Central memory CD4-positive, alpha-beta T cell (primary cell): ENCODE measurements around the gene PRKCZ.

ENCODE experiments used
- DNase-seq: peaks from one replicate; pipeline ENCODE4 v3.0.0; 2022
- total RNA-seq, 3 experiments: gene quantifications; one replicate each; lab custom pipeline; 2026; lab: John Stamatoyannopoulos, UW

The PRKCZ gene
- total RNA-seq: 22.2 to 32.2 (median 23.7) reads per million in 3 experiments

DNA sequence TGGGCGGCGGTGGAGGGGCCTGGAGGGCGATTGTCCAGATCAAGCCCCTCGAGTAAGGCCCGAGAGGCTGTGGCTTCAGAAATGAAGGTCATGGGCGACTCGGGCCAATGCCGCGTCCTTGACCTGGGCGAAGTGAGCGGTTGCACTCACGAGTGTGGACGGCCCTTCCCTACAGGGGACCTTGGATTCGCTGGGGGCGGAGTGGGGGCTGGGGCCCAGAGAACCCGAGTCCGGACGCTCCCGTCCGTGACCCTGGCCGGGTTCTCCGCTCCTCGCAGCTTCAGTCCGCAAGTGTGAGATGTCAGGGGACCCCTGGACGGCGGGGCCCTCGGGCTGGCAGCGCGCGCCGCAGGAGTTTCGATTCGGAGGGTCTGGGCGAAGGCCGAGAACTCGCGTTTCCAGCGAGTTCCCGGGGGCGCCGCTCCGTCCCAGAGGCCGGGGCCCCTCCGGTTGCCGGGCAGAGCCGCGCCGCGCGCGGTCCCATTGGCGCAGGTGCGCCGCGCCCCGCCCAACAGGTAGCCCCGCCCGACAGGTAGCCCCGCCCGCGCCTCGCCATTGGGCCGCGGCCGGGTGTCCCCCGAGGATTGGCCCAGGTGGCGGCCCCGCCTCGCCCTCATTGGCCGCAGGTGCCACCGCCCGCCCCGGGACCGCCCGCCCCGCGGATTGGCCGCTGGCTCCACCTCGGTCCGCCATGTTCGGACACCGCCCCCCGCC is at the start of gene PRKCZ:
PRKCZ (plus strand) TSS at position 694 of the 714 bp plus-strand sequence. CDS start 220 bp downstream, outside the sequence.
- peak; percentile 93 for DNase-seq

DNA sequence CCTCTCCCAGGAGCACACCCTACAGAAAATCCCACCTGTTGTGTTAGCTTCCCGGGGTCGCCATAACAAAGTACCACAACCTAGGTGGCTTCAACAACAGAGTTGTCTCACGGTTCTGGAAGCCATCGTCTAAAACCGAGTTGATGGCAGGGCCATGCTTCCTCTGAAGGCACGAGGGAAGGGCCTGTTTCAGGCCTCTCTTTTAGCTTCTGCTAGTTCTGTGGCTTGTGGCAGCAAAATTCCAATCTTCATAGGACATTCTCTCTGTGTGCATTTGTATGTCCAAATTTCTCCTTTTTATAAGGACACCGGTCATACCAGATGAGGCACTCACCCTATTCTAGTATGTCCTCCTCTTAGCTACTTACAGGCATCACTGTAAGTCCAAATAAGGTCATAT is 49.8 kb upstream of the PRKCZ start:
- no peak for DNase-seq

DNA sequence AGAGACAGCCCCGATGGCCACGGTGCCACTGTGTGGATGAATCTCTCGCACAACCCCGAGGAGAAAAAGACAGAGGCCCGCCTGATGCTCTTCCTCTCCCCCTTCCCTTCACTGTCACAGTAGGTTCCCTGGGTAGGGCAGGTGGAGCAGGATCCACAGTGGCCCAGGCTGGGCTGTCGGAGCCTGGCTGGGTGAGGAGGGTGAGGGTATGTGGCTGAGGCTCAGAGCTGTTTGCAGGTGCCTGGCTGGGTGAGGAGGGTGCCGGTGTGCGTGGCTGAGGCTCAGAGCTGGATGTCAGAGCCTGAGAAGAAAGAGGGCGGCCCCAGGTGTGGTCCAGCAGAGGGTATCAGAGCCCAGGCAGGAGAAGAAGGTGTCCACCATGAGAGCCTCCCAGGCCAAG is 49.4 kb upstream of the PRKCZ start:
- no peak for DNase-seq

DNA sequence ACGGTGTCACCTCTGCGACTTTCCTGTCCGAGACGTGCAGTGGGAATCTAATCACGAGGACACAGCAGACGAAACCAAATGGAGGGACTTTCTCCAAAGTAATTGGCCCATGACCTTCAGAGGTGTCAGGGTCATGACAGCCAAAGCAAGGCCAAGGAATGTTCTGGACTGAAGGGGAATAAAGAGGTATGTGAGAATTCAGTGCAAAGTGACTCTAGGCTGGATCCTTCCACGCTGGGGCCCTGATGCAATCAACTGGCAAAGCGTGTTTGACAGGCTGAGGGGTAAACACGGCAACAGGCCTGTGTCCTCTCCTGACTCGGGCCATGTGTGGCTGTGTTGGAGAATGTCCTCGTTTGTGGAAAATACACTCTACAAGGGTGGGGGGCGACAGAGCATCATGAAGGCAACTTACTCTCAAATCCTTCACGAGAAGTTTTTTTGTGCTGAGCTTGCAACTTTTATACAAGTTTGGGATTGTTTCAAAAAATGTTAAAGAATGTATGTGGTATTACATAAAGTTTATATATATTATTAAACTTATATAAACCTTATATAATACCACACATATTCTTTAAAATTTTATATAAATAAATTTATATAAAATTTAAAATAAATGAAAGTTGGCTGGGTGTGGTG is 48.3 kb upstream of the PRKCZ start:
- DNase-seq: no peak

DNA sequence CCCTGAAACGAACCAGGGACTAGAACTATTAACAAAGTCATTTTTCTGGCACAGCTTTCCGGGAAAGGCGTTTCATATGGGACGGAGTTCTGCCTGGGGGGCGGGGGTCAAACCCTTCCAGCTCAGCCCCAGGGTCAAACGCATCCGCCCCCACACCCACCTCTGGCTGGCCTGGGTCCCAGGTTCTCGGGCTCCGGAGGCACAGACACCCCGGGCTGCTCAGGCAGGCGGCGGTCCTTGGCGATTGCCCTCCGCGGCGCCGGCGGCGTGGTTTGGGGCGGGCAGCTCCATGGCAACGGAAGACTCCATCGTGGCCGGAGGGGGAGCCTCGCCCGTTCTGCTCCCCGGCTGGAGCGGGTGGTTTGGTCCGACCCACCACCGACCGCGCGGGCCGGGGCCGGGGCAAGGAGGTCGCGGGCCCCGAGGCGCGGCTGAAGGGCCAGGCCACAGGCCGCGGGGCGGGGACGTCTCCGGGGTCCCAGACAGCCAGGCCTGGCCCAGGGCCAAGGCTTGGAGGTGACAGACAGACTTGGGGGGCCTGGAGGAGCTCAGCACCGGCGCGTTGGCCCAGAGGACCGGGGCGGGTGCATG is 46.6 kb upstream of the PRKCZ start, which contains the start of gene CFAP74:
CFAP74 (minus strand) TSS at position 246 of the 591 bp plus-strand sequence. CDS start 12,830 bp downstream, outside the sequence.
- DNase-seq: no peak

DNA sequence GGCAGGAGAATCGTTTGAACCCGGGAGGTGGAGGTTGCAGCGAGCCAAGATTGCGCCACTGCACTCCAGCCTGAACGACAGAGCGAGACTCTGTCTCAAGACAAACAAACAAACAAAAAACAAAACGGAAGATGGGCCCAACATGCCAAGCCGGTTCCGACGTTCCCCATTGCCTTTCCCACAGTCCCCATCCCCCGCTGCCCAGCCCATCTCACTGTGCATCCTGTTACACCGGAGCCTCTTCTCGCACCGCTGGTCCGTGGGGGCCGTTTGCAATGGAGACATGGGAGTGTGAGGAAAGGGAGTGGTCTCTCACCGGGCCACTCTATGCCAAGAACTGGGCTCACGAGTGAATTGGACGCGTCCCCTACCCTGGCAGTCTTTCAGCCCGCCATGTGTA is 45.4 kb upstream of the PRKCZ start:
- DNase-seq: no peak

DNA sequence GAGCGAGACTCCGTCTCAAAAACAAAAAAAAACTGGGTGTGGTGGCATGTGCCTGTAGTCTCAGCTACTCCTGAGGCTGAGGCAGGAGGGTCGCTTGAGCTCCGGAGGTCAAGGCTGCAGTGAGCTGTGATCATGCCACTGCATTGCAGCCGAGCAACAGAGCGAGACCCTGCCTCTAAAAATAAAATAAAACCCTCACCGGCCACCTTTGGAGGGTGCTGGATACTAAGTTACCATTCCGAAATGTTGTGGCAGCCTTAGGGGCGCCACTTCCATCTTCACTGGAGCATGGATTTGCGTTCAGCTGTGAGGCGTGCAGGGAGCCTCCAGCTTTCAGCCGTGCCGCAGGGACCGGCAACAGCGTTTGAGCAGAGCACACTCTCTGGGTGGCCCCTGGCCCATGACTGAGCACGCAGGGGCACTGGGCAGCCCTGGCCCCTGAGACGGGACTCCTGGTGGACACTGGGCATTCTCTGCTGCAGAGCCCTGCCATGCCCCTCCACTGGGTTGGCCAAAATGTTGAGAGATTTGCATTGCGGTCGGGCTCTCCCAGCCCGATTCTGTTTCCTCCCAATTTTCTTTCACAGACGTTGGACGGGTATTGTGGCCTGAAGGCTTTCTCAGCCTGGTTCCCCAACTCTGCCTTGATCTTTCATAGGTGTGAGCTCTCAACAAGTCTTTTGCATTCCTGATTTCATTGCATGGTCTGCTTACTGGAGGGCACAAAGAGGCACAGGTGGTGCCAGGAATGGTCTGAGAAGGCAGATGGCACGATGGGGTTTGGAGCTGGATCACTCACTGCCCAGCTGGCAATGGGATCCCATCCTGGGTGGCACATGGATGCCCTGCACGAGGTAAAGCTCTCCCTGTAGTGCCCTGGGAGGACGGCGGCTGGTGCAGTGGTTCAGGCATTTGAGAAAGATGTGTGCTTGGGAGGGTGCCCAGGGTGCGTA is 40.8 kb upstream of the PRKCZ start:
- no peak for DNase-seq

DNA sequence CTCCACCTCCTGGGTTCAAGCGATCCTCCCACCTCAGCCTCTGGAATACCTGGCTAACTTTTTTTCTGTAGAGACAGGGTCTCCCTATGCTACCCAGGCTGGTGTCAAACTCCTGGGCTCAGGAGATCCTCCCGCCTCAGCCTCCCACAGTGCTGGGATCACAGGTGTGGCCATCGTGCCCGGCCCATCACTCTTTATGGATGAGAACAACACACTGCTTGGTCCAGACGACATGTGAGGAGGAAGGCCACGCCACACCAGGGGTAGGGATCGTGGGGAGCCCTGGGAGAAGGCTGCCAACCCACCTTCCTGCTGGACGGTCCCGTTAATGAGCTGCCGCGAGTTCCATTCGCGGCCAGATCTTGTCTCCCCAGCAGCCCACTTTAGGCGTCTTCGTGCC is 36.0 kb upstream of the PRKCZ start:
- no peak for DNase-seq

DNA sequence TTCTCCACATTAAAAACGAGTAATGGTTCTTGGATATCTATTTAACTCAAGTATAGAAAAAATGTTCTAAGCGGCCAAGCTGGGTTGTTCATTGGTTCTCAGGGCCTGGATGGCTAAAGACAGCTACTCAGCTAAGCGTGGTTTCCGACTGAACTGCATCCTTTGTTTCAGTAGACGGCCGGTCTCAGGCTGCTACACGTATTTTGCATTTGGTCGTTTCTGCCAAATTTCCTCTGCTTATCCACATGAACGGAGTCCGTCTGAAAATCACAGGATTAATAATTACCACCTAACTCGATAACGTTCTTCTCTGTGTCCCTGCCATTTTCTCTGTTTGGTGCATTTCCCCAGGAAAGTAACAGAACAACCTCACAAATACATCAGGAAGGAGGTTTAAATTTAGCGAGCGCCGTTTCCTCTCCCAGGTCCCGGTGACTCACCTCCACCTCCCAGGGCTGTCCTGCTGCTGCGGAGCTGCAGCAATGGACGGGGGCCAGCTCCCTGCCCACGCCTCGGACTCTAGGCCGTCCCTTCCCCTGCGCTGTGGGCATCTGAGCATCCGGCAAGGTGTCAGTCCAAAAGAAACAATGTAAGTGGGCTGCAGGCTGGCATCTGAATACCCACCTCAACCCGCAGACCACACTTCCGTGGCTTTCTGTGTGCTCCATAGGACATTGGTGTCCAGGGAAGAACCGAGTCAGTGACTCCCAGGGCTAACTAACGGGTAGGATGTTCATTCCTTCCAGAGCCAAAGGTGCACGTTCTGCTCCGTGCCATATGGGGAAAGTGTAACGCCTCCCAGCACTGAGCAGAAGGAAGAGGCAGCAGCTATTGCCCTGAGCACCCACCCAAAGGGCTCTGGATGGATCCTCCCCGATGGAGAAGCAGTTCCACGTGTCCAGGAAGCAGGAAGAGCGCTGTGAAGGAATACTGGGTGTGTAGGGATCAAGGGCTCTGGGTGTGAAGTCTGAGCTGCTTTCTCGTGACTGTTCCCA is 35.2 kb upstream of the PRKCZ start:
- DNase-seq: no peak

DNA sequence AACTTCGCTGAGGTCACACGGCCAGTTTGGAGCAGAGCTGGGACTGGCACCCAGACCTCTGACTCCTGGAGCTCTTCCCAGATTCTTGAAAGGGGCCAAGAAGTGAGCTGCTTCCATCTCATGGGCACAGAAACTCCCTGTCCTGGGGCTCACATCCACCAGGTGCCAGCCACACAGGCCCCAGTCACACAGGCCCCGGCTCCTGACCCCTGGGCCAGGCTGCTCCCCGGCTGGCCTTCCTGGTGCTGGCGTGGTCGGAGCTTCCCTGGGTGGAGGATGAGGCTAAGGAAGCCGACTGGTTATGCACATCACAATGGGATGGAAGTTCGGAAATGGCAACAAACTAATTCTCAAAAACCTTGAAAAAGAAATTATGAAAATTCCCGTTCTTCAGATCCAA is 34.1 kb upstream of the PRKCZ start:
- no peak for DNase-seq

DNA sequence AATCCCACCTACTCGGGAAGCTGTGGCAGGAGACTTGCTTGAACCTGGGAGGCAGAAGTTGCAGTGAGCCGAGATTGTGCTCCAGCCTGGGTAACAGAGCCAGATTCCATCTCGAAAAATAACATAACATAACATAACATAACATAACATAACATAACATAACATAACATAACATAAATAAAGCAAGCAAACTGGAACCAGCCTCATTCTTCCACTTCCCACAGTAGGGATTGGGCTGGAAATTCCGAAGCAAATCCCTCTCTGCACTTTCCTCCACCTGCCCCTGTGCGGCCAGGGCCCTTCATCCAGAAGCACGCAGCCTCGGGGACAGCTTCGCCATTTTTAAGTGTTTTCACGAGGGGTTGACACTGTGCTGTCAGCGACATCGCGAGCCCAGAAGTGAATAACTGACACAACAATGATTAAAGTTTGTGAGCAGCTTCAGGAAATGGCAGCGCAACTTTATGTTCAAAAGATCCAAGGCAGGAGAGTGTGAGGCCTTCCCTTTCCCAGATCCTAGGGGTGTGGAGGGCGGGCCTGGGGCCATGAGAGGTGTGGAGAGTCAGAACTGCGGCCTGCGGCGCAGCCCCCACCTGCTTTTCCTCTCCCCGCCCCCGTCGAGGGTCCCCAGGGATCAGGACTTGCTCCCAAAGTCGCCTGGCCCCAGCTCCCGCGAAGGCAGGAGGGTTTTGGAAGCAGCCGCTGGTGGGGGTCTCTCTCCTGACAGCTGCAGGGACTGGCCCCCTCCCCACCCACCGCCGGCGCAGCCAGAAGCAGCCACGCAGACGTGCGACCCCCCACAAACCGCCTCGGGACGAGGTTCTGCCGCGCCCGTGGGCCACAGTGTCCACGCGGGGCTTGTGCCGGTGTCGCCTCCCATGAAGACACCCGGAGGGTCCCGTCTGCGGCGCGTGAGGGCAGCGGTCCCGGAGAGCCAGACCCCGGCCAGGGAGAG is 31.7 kb upstream of the PRKCZ start:
- no peak for DNase-seq

DNA sequence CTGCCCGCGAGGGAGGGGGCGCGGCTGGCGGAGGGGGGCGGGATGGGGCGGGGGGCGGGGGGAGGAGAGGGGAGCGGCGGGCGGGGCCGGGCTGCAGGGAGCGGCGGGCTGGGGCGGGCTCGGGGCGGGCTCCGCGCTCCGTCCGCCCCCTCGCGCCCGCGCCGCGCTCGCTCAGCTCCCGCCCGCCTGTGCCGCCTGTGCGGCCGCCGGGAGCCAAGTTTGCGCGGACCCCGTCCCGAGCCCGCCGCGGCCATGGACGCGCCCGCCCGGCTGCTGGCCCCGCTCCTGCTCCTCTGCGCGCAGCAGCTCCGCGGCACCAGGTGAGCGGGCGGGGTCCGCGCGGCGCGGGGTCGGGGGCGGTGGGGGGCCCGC is 31.1 kb upstream of the PRKCZ start, which contains the start of gene GABRD:
GABRD (plus strand) TSS at position 174 of the 372 bp plus-strand sequence; CDS start at position 253, 79 bp downstream.
- no peak for DNase-seq

DNA sequence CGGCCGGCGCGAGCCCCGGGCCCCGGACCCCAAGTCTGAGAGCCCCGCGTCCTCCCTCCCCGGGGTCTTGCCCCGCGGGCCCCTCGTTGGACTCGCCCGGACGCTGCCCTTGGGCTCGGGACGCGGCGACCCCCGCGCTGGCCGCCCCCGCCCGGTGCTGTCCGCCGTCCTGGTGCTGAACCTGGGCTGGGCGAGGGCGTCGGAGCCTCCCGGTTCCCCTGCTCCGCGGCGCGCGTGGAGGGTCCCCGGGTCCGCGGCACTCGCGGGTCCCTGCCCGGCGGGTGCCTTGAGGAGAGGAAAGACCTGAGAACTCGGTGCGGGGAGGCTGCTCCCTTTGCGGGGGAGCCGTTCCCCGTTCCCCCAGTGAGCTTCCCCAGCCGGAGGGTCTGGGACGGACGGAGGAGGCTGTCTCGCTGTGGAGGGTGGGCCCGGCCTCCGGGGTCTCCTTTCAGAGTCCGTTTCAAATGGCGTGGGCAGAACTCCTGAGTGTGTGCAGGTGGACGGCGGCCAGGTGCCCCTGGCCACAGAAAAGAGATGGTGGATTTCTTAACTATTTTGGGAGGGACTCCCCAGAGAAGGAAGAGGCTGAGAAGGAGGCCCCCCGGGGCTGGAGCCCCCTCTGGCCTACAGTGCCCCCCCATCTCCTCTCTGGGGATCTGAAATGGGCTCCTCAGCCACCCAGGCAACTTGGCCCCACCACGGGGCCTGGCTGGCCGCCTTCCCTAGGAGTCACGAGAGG is 30.5 kb upstream of the PRKCZ start:
- no peak for DNase-seq

DNA sequence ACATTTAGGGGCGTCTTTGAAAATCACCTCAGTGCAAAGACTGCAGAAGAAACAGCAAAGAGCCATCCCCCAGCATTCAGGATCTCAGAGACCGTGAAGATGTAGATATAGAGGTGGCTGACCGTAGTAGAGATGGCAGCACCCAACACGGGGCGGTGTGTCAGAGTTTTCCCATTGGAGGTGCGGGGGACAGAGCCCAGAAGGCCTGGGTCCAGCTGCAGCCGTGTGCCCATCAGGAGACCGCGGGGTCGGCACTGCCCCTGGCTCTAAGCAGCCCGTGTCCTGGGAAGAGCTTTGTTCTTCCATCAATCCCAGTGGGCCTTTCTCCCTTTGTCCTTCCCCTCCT is 29.9 kb upstream of the PRKCZ start:
- no peak for DNase-seq

DNA sequence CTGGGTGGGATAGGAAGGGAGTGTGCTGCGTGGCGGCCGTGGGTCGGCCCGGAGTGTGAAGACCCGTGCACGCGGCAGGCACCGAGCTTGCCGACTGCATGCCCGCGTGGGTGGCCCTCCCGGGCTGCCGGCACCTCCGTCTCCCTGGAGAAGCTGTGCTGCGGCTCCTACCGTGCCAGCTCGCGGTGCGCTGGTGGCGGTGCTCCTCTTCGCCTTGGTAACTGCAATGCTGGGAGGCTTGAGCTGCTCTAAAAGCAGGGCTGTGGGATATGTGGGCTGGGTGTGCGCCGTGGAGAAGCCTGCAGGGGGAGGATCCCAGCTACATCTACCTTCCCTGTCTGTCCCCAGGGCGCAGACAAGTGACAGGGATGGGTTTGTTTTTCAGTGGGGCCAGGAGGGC is 28.7 kb upstream of the PRKCZ start:
- no peak for DNase-seq

DNA sequence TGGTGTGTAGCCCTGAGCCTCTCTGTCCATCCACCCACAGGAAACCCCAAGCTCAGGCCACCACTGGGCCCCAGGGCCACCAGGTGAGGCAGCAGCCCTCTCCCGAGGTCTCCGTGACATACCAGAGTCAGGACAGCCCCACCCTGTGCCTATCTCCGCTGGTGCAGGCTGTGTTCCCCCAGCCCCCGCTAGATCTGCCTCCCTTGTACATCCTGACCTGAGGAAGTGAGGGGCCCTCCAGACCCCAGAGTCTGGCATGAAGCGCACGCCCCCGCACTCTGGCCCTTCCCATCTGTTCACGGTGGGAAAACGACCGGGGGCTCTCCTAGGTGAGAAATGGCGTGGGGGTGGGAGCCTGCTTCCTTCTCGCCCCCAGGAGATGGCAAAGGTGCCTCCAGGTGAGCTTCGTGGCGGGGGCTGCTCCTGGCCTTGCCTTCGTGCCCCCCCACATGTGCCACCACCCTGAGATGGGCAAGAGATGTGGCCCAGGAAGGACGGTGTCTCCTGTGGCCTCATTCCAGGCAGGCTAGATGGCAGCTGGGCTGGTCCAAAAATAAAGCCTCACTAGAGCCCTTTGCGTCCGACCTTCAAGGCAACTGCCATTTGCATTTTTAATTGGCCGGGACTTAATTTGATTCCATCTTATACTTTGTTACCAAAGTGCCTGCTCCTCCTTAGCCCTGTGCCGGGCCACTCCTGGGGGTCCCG is 28.0 kb upstream of the PRKCZ start:
- DNase-seq: no peak

DNA sequence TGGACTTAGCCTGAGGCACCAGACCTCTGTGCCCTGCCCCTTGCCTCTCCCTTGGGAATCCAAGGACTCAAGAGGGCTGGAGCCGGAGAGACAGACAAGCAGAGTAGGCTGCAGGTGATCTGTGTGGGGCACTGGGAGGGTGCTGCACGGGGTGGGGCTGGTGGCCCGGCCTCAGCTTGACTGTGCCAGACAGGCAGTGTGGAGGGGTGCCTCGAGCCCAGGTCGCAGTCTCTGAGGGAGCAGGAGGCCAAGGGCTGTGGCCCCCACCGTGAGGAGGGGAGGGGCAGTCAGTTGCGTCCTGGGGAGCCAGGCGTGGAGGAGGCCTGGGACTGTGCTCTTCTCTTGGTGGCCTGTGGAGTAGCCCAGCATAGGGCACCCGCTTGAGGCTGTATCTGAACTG is 27.0 kb upstream of the PRKCZ start:
- no peak for DNase-seq

DNA sequence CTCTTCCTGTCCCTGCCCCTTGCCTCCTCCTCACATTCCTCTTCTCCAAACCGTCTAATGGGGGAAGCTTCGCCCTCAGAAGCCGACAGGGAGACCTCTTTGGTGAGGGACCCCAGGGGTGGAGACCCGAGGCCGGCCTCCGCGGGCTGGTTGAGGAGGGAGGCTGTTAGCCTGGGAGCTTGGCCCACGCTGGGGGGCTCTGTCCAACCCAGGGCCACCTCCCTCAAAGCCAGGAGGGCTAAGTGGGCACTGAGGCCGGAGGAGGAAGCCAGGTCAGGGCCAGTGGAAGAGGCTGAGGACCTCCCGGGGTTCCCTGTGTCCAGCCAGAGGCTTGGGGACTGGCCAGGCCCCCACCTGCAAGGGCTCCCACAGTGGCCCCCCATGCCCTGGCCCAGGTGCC is 25.8 kb upstream of the PRKCZ start:
- no peak for DNase-seq

DNA sequence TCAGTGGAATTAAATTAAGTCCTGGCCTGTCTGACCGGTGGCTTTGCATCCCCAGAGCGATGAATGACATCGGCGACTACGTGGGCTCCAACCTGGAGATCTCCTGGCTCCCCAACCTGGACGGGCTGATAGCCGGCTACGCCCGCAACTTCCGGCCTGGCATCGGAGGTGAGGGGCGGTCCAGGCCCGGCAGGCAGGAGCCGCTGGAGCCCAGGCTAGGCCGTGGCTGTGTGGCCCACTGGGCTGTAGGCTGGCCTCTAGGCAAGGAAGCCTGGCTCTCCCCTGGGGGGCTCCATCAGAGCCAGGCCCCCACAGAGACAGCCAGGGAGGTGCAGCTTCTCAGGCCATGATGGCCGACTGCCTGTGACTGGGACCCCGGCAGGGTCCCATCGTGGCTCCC is 25.3 kb upstream of the PRKCZ start:
- DNase-seq: no peak
